ENCODE data around the gene PLCXD1.

The PLCXD1 gene

GRCh38 chrX:352582-353314 lies 71.6 kb downstream of the PLCXD1 start:
- no peak for DNase-seq
